Activated T-cell treated with anti-CD3 and anti-CD28 coated beads, Interleukin-2, amount 50 U/mL, for 24 hours (primary cell): ENCODE results near the gene NPAS2.

Source experiments
- DNase-seq: peaks from one replicate; pipeline ENCODE4 v3.0.0-alpha.2; 2020
- H3K27ac Mint-ChIP-seq: 2 replicates; pipeline ENCODE4 v1.8.0; 2020; ENCODE audit warnings: mild to moderate bottlenecking, mixed read lengths
- H3K27me3 Mint-ChIP-seq: 2 replicates; pipeline ENCODE4 v1.8.0; 2020; ENCODE audit warnings: mixed read lengths
- H3K36me3 Mint-ChIP-seq: 2 replicates; pipeline ENCODE4 v1.8.0; 2020; ENCODE audit warnings: low read depth, mixed read lengths
- H3K4me1 Mint-ChIP-seq: 2 replicates; pipeline ENCODE4 v1.8.0; 2020; ENCODE audit warnings: low read depth, mixed read lengths
- H3K4me3 Mint-ChIP-seq: 2 replicates; pipeline ENCODE4 v1.8.0; 2020; ENCODE audit warnings: mild to moderate bottlenecking, moderate library complexity, mixed read lengths
- H3K9me3 Mint-ChIP-seq: 2 replicates; pipeline ENCODE4 v1.8.0; 2020; ENCODE audit warnings: mixed read lengths

NPAS2 gene

DNA sequence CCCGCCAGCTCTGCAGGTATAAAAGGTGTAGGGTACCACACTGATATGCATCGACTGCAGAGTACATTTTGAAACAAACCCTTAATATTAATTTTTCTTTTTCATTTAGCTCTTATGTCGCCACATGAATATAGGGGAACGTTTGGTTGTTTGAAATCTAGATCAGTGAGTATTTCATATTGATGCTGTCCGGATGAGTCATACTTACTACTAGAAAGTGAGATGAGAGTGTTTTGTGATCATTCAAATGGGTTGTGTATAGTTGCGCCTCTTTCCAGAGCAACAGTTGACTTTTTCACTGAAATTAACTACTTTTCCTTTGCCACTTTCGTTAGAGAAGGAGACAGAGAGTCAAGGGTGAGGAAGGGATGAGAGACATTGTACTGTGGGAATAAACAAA is 24.6 kb downstream of the NPAS2 start:
- H3K36me3 Mint-ChIP-seq: no peaks in the 10 kb centered on the region
- peaks cover 7% of the 10 kb centered on the region for H3K4me1 Mint-ChIP-seq
- peaks cover 6% of the 10 kb centered on the region for H3K9me3 Mint-ChIP-seq
- H3K4me3 Mint-ChIP-seq: no peak overlapping the region
- no peak overlapping the region for H3K27ac Mint-ChIP-seq
- DNase-seq: no peak
- H3K27me3 Mint-ChIP-seq: peaks cover 7% of the 10 kb centered on the region

DNA sequence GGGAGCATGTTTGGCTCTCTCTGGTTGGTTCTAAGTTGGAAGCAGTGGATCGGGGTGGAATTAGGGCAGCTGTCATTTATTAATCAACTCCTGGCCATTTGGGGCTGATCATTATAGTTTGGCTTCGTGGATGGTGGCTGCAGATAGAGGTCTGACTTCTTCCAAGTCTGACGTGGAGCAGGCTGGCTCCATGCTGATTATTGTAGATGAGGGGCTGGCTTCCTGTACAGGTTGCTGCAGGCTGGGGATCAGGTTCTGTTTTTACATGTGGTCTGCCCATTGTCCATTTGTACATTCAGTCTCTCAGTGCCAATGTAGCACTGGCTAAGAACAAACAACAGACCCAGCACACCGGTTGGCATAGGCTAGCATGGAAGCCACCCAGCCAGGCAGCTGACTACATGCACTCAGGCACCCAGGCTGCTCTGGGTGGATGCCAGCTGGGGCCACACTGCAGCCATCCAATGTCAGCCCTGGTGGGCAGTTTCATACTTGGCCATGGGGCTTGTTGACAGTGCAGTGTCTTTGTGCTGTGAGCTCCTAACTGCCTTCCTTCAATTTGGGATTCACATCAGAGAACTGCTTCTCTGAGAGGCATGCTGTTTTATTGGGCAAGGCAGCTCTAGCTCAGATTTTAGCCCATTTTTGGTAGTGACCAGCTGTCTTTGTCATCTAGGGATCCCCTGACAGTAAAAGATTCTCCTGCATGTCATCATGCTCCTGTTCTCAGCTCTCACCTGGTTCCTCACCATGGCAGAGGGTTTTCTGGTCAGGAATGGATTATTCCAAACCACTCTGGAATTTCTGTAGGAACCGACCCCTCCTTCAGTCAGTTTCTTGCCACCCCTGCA is 25.4 kb downstream of the NPAS2 start:
- H3K27me3 Mint-ChIP-seq: peaks cover 7% of the 10 kb centered on the region
- peaks cover 6% of the 10 kb centered on the region for H3K9me3 Mint-ChIP-seq

DNA sequence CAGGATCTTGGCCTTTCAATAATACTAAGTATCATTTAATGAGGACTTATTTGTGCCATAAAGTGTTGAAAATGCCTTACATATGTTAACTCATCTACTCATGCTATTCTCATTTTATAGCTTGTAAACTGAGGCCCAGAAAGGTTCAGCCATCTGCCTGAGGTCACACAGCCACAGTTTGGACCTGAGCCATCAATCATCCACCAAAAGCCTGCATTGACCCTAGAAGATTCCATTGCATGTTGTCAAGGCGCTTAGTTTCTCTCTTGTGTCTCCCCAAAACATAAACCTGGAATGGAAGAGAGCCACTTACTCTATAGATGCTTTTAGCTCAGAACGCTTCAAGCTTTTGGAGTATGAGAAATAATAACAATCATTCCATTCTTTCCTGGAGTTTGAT is 26.8 kb downstream of the NPAS2 start:
- no peaks in the 10 kb centered on the region for H3K36me3 Mint-ChIP-seq
- H3K27ac Mint-ChIP-seq: no peak overlapping the region
- H3K9me3 Mint-ChIP-seq: peaks cover 6% of the 10 kb centered on the region
- no peak for DNase-seq
- peaks cover 7% of the 10 kb centered on the region for H3K4me1 Mint-ChIP-seq
- H3K27me3 Mint-ChIP-seq: peaks cover 7% of the 10 kb centered on the region
- H3K4me3 Mint-ChIP-seq: no peak overlapping the region

More for the DNA sequence above, 25.4 kb downstream of the NPAS2 start:
- H3K4me3 Mint-ChIP-seq: no peak overlapping the region
- H3K27ac Mint-ChIP-seq: no peak overlapping the region
- H3K4me1 Mint-ChIP-seq: peaks cover 7% of the 10 kb centered on the region
- H3K36me3 Mint-ChIP-seq: no peaks in the 10 kb centered on the region
- no peak for DNase-seq

DNA sequence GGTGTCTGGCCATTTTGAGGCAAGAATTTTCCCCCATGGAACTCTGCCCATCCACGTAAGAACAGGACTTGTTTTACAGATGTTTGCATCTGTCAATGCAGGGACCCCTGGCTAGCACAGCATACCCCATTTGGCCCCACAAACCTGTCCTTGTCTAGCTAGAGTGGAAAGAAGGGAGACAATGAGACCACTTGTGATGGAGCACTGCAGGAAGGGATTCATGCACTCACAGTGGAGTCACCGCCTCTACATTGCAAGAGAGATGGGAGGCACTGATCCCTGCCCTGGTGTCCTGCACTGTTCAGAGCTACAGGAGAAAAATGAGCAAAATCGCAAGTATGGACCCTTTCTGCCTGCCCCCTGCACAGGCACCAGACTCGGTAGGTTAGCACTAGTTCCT is 32.5 kb downstream of the NPAS2 start:
- no peaks in the 10 kb centered on the region for H3K36me3 Mint-ChIP-seq
- no peaks in the 10 kb centered on the region for H3K27me3 Mint-ChIP-seq
- H3K4me3 Mint-ChIP-seq: no peak overlapping the region
- no peaks in the 10 kb centered on the region for H3K4me1 Mint-ChIP-seq
- DNase-seq: no peak
- H3K27ac Mint-ChIP-seq: no peak overlapping the region
- no peaks in the 10 kb centered on the region for H3K9me3 Mint-ChIP-seq

DNA sequence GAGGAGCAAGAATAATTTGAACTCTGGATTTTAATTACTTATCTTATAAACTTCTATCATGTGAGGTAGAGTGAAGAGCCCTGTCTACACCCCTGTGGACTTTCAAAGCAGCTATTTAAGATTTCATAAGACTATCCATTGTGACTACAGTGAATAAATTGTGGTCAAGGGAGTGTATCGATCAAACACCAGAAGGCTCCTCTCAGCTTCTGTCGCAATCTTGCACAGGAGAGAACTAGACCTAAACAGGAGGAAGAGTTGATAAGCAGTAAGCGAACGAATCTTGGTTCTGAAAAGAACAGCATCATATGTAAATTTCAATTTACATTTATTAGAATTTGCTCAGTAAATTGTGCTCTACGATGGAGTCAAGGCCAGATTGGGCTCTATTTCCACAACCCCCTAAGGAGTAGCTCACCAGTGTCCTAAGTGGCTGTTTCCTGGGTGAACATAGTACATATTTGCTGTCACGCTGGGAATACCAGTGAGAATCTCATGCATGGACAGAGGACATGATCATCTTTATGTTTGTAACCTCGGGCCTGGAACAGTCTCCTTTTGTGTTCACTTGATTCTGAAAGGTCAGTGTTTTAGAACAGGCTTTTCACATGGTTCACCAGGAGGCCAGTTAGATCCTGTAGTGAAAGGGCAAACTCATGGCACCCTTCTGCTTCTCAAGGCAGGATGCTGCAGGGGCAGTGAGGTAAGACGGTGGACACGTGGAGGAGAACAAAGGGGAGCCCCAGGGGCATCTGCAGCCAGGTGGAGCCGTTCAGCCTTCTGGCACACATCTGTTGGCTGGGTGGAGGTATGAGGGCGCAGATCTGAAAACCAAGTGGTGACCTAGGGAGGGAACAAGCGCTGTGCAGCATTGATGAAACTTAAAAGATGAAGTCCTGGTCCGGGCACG is 33.3 kb downstream of the NPAS2 start:
- no peak overlapping the region for H3K4me3 Mint-ChIP-seq
- H3K9me3 Mint-ChIP-seq: no peaks in the 10 kb centered on the region
- H3K27me3 Mint-ChIP-seq: no peaks in the 10 kb centered on the region
- no peak overlapping the region for H3K27ac Mint-ChIP-seq
- no peak for DNase-seq
- H3K4me1 Mint-ChIP-seq: no peaks in the 10 kb centered on the region
- no peaks in the 10 kb centered on the region for H3K36me3 Mint-ChIP-seq

DNA sequence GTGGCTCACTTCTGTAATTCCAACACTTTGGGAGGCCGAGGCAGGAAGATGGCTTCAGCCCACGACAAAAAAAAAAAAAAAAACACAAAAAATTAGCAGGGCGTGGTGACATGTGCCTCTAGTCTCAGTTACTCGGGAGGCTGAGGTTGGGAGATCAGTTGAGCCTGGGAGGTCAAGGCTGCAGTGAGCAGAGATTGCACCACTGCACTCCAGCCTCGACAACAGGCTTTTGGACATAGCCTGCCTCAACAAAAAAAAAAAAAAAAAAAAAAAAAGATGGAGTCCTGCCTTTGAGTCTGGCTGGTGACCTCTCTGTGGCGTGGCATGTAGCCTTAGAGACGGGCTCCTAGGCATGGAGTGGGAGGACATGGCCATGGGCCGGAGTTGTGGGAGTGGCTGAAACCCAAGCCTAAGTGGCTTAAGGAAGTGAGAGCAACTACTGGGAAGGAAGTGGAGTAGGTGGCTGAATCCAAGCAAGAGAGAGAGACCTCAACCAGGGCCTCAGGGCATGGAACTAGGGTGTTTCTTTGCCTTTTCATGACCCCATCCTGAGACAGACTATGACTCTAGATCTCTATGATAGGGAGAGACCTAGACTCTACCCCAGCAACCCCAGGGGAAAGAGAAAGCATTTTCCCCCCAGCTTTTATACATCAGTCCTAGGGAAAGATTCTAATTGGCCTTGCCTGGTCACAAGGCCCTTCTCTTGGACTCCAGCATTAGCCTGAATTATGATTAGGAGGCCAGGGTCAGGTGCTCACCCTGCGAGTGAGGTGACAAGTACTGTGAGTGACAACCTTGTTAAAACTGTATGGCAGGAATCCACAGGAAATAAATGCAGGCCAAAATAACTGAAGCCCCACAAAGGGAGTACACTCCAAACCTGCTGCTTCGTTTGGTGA is 34.2 kb downstream of the NPAS2 start:
- H3K27me3 Mint-ChIP-seq: no peaks in the 10 kb centered on the region
- no peaks in the 10 kb centered on the region for H3K4me1 Mint-ChIP-seq
- no peak for DNase-seq
- no peak overlapping the region for H3K4me3 Mint-ChIP-seq
- H3K36me3 Mint-ChIP-seq: no peaks in the 10 kb centered on the region
- H3K27ac Mint-ChIP-seq: no peak overlapping the region
- H3K9me3 Mint-ChIP-seq: no peaks in the 10 kb centered on the region

DNA sequence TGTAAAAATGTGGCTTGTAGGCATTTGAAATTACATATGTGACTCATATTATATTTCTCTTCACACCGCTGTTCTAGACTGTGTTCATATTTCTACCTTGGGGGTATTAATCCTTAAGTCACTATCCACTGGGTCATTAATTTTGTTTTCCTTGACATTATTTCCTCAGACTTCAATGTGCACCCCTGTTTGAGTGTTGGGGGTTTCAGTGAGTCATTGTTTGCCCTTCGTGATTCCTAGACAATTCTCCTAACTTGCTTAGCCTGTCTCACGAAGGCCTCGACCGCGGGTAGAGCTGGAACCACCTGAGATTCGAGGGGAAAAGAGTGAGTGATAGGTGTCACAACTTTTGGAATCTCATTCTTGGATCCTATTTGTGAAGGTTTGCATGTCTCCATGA is 35.1 kb downstream of the NPAS2 start:
- no peaks in the 10 kb centered on the region for H3K9me3 Mint-ChIP-seq
- no peaks in the 10 kb centered on the region for H3K36me3 Mint-ChIP-seq
- no peaks in the 10 kb centered on the region for H3K4me1 Mint-ChIP-seq
- H3K27ac Mint-ChIP-seq: no peak overlapping the region
- H3K4me3 Mint-ChIP-seq: no peak overlapping the region
- DNase-seq: no peak
- H3K27me3 Mint-ChIP-seq: no peaks in the 10 kb centered on the region

DNA sequence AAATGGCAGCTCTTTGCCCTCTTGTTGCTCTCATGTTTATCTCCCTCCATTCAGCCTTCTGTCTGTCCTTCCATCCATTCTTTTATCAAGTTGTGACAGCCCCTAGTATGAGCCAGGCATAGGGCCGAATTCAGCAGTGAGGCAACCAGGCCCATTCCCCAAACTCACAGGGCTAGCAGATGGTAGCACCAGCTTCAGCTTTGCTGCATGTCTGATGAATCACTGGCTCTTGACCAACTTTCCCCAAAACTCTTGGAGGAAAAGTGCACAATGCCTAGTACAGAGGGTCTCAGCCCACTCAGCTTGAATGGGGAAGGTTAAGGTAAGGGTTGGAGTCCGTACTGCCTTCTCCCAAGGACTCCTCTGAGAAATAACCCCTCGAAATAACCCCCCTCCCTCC is 35.7 kb downstream of the NPAS2 start:
- H3K36me3 Mint-ChIP-seq: no peaks in the 10 kb centered on the region
- H3K4me1 Mint-ChIP-seq: no peaks in the 10 kb centered on the region
- H3K27me3 Mint-ChIP-seq: no peaks in the 10 kb centered on the region
- H3K27ac Mint-ChIP-seq: no peak overlapping the region
- no peak for DNase-seq
- H3K4me3 Mint-ChIP-seq: no peak overlapping the region
- no peaks in the 10 kb centered on the region for H3K9me3 Mint-ChIP-seq

DNA sequence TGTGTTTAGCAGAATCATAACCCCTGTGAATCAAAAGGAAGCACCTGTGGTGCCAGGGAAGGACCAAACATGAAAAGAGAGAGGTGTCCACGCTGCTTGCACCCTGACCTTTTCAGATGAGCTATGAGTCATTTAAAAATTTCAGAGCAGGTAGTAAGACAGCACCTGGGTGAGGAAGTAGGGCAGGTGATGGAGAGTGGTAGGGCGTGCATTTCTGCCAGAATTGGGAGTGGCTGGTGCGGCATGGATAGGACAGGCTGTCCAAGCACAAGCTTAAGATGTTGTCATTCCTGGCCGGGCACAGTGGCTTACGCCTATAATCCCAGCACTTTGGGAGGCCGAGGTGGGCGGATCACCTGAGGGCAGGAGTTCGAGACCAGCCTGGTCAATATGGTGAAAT is 36.8 kb downstream of the NPAS2 start:
- DNase-seq: no peak
- H3K36me3 Mint-ChIP-seq: no peaks in the 10 kb centered on the region
- H3K4me1 Mint-ChIP-seq: peaks cover 4% of the 10 kb centered on the region
- no peaks in the 10 kb centered on the region for H3K9me3 Mint-ChIP-seq
- no peaks in the 10 kb centered on the region for H3K27me3 Mint-ChIP-seq
- H3K4me3 Mint-ChIP-seq: no peak overlapping the region
- H3K27ac Mint-ChIP-seq: no peak overlapping the region

DNA sequence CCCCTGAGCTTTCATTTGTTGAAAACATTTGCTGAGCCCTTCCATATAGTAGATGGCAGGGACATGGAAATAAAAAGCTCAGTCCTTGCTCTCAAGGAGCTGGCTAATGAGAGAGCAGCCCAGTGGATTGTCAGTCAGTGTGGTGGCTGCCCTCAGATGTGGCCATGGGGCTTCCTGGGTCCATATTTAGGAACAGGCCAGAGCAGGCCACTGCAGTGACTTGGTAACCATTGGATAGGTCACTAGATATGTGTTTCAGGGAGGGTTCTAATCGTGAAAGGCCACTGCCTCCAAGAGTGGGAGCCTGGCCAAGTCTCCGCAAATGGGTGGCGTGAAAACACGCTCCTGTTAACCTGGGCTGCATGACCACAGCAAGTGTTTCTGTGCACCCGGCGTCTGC is 37.4 kb downstream of the NPAS2 start:
- no peaks in the 10 kb centered on the region for H3K27me3 Mint-ChIP-seq
- DNase-seq: no peak
- peaks cover 6% of the 10 kb centered on the region for H3K4me1 Mint-ChIP-seq
- H3K27ac Mint-ChIP-seq: no peak overlapping the region
- H3K4me3 Mint-ChIP-seq: no peak overlapping the region
- no peaks in the 10 kb centered on the region for H3K36me3 Mint-ChIP-seq
- no peaks in the 10 kb centered on the region for H3K9me3 Mint-ChIP-seq

DNA sequence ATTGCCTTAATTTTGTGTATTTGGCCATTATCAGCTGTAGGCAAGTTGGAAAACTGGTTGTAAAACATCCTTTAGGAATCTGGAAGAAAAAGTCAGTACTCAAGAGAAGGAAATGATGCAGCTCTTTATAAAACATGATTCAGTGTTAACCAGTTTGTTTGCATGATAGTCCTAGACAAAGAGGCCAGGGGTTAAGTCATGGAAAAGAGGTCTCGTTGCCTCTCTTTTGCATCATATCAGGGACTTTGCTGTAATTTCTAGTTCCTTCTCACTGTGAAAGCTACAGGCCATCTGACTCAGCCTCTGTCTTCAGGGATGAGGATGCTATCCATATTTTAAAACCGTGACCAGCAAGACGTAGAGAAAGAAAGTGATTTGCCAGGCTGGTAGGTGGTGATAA is 38.0 kb downstream of the NPAS2 start:
- Mint-ChIP-seq H3K9me3 (no peaks in the 10 kb centered on the region), H3K4me1 (peaks cover 6% of the 10 kb centered on the region), H3K36me3 (no peaks in the 10 kb centered on the region), H3K4me3 (no peak overlapping the region), H3K27me3 (no peaks in the 10 kb centered on the region), H3K27ac (no peak overlapping the region)
- DNase-seq: no peak

DNA sequence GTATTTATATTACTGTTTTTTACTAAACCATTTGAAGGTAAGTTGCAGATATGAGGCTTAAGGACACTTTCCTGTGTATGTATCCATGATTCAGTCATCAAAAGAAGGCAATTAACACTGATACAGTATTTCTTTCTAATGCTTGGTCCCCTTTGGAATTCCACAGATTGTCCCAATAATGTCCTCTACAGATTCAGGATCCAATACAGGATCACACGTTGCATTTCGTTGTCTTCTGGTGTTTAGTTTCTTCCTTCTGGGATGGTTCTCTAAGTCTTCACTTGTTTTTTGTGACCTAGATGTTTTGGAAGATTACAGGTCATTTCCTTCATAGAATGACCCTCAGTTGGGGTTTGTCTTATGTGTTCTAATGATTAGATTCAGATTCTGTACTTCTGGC is 40.0 kb downstream of the NPAS2 start:
- Mint-ChIP-seq H3K4me1 (peaks cover 6% of the 10 kb centered on the region), H3K27me3 (no peaks in the 10 kb centered on the region), H3K36me3 (no peaks in the 10 kb centered on the region), H3K9me3 (no peaks in the 10 kb centered on the region), H3K4me3 (no peak overlapping the region), H3K27ac (no peak overlapping the region)
- no peak for DNase-seq

DNA sequence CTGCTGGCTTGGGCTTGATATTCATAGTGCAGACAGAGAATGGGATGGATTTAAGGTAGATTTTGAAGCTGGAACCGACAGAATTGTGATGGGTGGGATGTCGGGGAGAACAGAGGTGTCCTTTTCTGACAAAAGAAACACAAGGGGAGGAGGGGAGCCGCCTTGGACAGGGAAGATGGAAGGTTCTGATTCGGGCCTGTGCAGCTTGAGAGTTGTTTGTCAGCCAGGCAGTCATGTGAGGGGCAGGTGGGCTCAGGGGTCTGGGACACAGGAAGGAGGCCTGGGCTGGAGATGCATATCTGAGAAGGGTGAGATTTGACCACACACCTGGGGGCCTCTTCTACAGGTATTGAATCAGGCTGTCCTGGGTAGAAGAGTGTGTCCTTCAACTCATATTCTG is 41.4 kb downstream of the NPAS2 start:
- Mint-ChIP-seq H3K4me1 (peaks cover 6% of the 10 kb centered on the region), H3K27ac (no peak overlapping the region), H3K4me3 (no peak overlapping the region), H3K36me3 (peaks cover 3% of the 10 kb centered on the region), H3K9me3 (peaks cover 5% of the 10 kb centered on the region), H3K27me3 (no peaks in the 10 kb centered on the region)
- no peak for DNase-seq

DNA sequence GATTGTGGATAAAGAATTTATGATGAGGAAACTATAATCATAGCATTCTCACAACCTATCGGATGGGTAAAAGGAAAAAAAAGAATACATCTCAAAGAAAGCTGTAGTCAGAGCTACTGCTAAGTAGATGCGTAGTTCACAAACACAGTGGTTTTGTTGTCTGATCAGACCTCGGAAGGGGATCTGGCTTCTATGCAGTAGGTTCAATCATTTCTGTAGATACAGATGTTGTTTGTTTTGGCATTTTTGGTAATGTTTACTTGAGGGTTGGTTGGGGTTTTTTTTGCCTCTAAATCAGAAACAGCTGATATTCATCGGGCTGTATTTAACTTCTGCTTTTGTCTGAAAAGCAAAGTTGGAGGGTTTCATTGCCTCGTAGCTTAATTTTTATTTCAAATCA is 42.1 kb downstream of the NPAS2 start:
- no peak overlapping the region for H3K27ac Mint-ChIP-seq
- H3K9me3 Mint-ChIP-seq: peaks cover 11% of the 10 kb centered on the region

More for the DNA sequence above, 42.1 kb downstream of the NPAS2 start:
- no peak overlapping the region for H3K4me3 Mint-ChIP-seq
- no peak for DNase-seq
- H3K27me3 Mint-ChIP-seq: no peaks in the 10 kb centered on the region
- H3K36me3 Mint-ChIP-seq: peaks cover 3% of the 10 kb centered on the region
- H3K4me1 Mint-ChIP-seq: peaks cover 6% of the 10 kb centered on the region
